MV-4-11 (cell line): ENCODE results near the gene EIF3J.
"Not testable (repeated sequence)": the region's sequence is repeated elsewhere in the genome, so short reads cannot be mapped to it uniquely, and the experiment has no call there.

Source experiments
- DNase-seq: peaks from one replicate; lab custom pipeline; 2025; lab: John Stamatoyannopoulos, UW

Gene EIF3J

GRCh38 chr15:44542596-44542995, 5.6 kb downstream of the EIF3J start:
- no peak for DNase-seq

DNA sequence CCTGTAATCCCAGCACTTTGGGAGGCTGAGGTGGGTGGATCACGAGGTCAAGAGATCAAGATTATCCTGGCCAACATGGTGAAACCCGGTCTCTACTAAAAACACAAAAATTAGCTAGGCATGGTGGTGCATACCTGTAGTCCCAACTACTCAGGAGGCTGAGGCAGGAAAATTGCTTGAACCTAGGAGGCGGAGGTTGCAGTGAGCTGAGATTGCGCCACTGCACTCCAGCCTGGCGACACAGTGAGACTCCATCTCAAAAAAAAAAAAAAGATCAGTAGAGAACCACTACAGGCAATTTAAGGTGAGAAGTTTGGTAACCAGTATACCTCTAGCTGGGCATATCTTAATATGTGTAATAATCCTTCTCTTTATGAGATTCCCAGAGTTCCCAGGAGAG, 7.8 kb downstream of the EIF3J start:
- DNase-seq, result not testable (repeated sequence)

DNA sequence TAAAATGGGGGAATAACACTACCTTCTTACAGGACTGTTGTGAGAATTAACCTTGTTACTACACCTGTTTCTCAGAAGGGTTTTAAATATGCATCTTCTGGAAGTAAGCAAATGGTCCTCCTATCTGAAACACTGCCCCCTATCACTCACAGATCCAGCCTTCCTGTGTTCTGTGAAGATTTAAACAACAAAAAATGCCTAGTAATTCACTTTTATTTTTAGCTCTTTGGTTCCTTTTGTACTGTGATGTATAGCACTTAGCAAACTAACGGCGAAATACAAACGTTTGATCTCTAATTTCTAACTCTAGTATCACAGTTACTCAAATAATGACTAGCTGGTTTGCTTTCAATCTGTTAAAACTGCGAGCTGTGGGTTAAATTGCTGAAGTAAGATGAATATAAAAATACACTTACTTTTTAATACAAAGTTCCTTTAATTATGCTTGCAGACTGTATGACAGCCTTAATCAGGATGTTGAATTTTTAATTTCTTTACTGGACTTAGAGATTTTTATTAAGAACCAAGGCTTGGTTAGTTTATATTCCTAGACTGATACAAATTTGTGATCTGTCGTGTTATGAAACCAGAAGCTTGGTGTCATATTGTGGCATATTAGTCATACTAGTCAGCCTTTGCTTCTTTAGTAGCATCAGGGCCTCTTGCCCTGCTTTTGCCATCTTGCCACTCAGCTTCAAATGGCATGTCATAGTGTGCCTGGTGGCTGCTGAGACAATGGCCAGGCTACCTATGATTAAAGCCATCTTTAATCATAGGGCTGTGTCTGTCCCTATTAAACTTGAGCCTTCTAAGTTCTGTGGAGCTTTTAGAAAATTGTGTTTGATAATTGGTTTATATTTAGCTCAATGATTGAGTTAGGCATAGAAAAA, 9.2 kb downstream of the EIF3J start:
- DNase-seq, result peak; percentile 66

DNA sequence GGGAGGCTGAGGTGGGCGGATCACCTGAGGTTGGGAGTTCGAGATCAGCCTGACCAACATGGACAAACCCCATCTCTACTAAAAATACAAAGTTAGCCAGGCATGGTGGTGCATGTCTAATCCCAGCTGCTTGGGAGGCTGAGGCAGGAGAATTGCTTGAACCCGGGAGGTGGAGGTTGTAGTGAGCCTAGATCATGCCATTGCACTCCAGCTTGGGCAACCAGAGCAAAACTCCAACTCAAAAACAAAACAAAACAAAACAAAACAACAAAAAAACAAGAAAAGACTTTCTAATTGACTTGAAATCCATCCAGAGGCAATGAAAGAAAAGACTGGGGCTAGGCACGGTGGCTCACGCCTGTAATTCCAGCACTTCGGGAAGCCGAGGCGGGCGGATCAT, 12.2 kb downstream of the EIF3J start:
- DNase-seq, result not testable (repeated sequence)

- DNase-seq, result no peak
Observed at GRCh38 chr15:44550256-44550655, 13.3 kb downstream of the EIF3J start.

DNA sequence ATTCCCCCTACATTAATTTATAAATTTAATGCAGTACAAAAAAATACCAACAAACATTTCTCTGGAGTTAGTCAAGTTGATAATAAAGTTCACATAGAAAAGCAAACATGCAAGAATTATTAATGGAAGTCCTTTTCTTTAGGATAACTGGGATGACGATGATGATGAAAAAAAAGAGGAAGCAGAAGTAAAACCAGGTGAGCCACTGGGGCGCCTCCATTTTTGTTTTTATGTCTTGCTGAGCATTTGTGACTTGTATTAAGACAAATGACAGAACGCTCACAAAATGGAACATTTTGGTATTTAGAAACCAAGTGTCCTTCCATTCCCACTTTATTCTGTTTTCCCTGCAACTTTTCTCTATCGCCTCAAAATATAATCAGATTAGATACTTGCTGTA, 13.8 kb downstream of the EIF3J start:
- DNase-seq, result no peak

DNA sequence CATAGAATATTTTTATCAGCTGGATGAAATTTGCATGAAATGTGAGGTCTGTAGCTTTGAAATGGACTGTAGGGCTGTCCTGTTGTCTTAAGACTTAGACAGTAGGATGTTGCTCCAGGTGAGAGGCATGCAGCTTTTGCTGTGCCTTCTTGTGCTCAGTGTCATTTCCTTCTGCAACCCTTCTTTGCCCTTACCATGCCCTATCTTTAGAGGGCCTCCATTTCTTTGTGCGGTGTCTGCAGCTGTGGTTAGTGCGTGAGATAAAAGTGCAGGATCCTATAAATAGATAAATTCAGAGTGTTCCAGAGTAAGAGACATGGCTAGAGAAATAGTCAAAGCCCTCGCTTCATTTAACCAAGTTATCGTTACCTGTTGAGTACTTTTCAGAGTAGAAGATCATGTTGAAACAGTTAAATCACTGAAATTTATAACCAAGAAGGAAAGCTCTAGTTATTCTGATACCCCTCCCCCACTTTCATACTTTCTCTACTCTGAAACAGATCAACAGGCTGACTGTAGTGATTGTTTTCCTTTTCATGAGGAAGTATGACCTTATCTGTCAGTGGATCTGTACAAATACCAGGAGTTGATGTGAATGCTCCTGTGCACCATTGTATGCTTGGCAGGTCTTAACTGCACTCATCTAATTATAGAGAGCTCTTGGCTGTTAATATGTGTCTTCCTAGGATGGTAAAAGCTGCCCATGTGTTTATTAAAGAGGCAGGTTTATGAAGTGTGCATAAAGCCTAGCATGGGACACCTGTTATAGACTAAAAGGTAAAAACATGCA, 18.2 kb downstream of the EIF3J start:
- no peak for DNase-seq

DNA sequence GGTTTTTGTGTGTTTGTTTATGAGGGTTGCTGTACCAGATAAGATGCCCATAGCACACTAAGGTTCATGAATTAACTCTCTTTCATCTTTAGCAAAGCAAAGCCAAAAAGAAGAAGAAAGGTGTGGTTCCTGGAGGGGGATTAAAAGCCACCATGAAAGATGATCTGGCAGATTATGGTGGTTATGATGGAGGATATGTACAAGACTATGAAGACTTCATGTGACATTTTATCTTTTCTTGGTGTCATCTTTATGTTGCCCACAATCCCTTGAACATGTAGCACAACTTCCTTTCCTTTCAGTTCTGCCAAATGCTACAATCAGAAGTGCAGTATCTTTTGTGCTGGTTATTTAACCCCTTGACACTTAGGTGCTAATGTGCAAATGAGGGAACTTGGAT, 24.0 kb downstream of the EIF3J start:
- not testable (repeated sequence) for DNase-seq

DNA sequence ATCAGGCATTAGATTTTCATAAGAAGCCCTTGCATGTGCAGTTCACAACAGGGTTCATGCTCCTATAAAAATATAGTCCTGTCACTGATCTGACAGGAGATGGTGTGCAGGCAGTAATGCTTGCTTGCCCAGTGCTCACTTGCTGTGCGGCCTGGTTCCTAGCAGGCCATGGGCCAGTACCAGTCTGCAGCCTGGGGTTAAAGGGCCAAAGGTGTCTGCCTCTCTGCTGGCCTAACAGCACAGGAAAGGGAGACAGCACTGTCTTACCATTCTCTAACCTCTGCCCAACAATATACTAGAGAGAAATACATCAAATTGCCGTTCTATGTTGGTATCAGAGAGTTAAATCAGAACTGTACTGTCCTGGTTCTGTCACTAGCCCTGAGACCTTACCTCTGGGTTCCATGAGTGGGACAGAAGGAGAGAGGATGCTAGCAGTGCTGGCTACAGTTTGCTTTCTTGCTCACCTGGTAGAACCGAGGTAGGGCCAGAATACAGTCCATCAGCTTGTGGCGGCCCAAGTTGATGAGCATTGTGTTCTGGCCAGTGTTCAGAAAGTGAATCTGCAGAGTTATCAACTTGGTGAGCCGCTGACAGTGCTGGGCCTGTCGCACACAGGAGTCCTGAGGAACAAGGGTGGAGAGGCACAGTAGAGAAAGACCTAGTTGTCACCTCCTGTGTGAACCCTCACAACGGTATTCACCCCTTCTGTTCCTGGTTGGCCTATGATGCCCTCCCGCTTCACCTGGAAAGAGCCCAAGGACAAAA, 28.6 kb downstream of the EIF3J start:
- DNase-seq, result no peak

GRCh38 chr15:44566155-44566540, 29.2 kb downstream of the EIF3J start:
- DNase-seq, result no peak

DNA sequence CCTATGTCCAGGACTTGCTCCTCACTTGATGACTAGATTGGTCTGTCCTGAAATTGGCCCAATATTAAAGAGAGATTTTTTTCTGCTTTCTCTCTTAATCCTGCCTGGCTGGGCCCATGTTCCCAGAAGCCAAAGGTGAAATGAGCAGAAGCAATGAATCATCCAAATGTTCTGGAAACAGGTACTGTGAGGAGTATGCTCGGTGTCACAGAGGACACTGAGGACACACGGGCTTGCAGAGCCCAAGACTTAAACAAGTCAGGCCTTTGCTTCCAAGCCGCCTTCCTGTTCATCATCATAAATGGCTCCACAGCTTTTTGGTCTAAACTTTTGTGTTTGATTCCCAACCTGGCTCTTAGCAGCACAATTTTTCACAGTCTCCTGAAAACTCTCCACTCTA, 31.4 kb downstream of the EIF3J start:
- DNase-seq, result no peak

- DNase-seq, result no peak
Observed at GRCh38 chr15:44569316-44569715, 32.4 kb downstream of the EIF3J start.

DNA sequence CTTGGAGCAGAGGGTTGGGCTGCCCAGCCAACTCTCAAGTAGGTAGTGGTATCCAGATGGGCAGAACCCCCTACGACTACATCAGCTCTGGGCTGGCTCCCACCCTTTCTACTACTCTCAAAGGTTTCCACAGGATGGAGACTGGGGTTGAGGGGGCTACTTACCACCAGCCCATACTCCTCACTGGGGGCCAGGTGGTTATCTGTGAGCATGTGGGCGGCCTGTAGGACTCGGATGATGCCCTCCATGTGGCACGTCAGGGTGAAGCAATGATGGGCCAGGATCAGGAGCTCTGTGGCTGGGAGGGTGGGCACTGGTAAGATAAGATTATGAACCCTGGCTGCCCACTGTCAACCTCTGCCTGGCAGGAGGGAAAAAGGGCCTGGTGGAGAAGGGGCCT, 33.4 kb downstream of the EIF3J start:
- DNase-seq, result no peak

GRCh38 chr15:44573386-44573785, 36.4 kb downstream of the EIF3J start:
- DNase-seq, result no peak

- no peak for DNase-seq
Observed at GRCh38 chr15:44574734-44575133, 37.8 kb downstream of the EIF3J start.

GRCh38 chr15:44580105-44580504, 43.2 kb downstream of the EIF3J start:
- DNase-seq, result no peak

DNA sequence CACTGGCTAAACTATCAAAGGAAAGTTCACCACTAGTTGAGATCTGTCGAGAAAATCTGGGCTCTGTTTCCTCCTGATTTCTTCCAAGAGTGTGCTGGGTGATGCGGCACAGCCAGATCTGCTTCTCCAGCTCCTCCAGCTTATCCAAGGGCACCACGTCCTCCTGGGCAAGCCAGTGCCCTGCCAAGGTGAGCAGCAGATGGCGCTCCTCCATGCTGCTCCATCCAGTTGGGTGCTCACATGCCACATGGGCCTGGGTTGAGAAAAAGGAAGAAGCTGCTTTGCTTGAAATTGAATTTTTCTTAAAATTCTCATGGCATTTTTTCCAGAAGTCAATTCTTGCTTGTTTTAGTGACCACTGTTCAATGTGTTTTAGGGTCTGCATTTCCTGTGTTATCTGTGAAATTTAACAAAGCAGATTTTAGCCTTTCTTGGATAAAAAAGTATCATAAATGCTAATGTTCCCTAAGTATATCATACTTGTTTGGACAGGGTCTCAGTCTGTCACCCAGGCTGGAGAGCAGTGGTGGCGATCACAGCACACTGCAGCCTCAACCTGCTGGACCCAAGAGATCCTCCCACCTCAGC, 47.3 kb downstream of the EIF3J start:
- DNase-seq, result peak; percentile 8

- no peak for DNase-seq
Observed at GRCh38 chr15:44585633-44586032, 48.7 kb downstream of the EIF3J start.

GRCh38 chr15:44588541-44588940, 51.6 kb downstream of the EIF3J start:
- DNase-seq, result no peak

GRCh38 chr15:44591326-44591725, 54.4 kb downstream of the EIF3J start:
- no peak for DNase-seq

- no peak for DNase-seq
Observed at GRCh38 chr15:44593042-44593736, 56.2 kb downstream of the EIF3J start.
